ENCODE results near the gene CCNB1IP1. TPM values are rescaled to one million over a fixed set of nuclear protein-coding genes. Genes with fewer than 3 reads are reported as not detected.

CCNB1IP1 gene
- total RNA-seq, 1 experiment from 2014 or later = 151 TPM

- 0 out of 2 replicates have a peak overlapping the region, but pooled peaks have one; percentile 78 for H3K27ac Mint-ChIP-seq
- H3K4me3 Mint-ChIP-seq = peak overlapping the region; percentile 94; the same call in 1 of the 2 replicates
- H3K27me3 Mint-ChIP-seq (ENCODE audit: low read depth) = no peaks in the 10 kb centered on the region
- DNase-seq (ENCODE audit: low spot score) (no peak), ATAC-seq (no peak)
- no peaks in the 10 kb centered on the region for H3K9me3 Mint-ChIP-seq
- peaks cover 53% of the 10 kb centered on the region for H3K36me3 Mint-ChIP-seq
- H3K4me1 Mint-ChIP-seq = peaks cover 32% of the 10 kb centered on the region
- TF ChIP-seq GTF2I (CRISPR knock-in tag; conservative IDR thresholded peaks at IDR 0.05) (no peak), NR2C2 (CRISPR knock-in tag; IDR thresholded peaks at IDR 0.05) (no peak), SMAD4 (CRISPR knock-in tag; IDR thresholded peaks at IDR 0.05) (no peak), NFE2L1 (CRISPR knock-in tag; IDR thresholded peaks at IDR 0.05) (no peak), ZNF281 (CRISPR knock-in tag; IDR thresholded peaks at IDR 0.05) (no peak), RORB (CRISPR knock-in tag; IDR thresholded peaks at IDR 0.05) (no peak), ZNF317 (CRISPR knock-in tag; IDR thresholded peaks at IDR 0.05; ENCODE audit: borderline replicate concordance, low read depth) (no peak), KAT7 (CRISPR knock-in tag; IDR thresholded peaks at IDR 0.05; ENCODE audit: borderline replicate concordance) (no peak)
- ChIA-PET POLR2A (interaction anchor here (0.7 to 3.4 kb wide), 2 partner anchors 13 to 249 kb away, joined by 4 to 34 read pairs; partner anchors contain the start of gene PARP2), CTCF (interaction anchor here (0.7 to 1.8 kb wide), 5 partner anchors 12 to 284 kb away, joined by 3 to 8 read pairs (median 4); partner anchors contain the start of gene PARP2)
These were observed 3.7 kb downstream of the CCNB1IP1 start for GRCh38 chr14:20329355-20329754.

DNA sequence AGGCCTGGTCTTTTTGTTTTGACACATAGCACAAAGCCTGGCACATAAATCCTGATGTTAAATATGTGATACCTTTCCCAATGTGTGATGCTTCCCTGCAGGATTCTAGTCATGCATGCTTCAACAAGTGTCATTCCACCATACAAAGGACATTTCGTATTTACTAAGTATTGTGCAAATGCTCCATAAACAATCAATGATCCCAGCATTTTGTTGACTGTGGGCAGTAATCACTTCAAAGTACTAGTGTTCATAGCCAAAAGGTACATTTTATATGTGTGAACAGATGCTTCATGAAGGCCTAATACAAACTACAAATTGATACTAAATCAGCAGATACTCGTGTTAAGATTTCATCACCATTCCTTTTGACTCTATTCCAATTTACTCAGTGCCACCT, 4.4 kb downstream of the CCNB1IP1 start:
- peak overlapping the region; percentile 80 for H3K27ac Mint-ChIP-seq
- DNase-seq (ENCODE audit: low spot score) (no peak), ATAC-seq (no peak)
- H3K4me1 Mint-ChIP-seq = peaks cover 32% of the 10 kb centered on the region
- peaks cover 59% of the 10 kb centered on the region for H3K36me3 Mint-ChIP-seq
- no peaks in the 10 kb centered on the region for H3K27me3 Mint-ChIP-seq (ENCODE audit: low read depth)
- ChIA-PET POLR2A (interaction anchor here (3.4 kb wide), 1 partner anchor 14 kb away, joined by 34 read pairs; the partner anchor contains the start of gene PARP2), CTCF (interaction anchor here (0.7 to 1.8 kb wide), 7 partner anchors 11 to 284 kb away, joined by 3 to 13 read pairs (median 4); partner anchors contain the start of gene PARP2)
- H3K4me3 Mint-ChIP-seq = no peak overlapping the region
- TF ChIP-seq GTF2I (CRISPR knock-in tag; conservative IDR thresholded peaks at IDR 0.05) (no peak), USF2 (CRISPR knock-in tag; IDR thresholded peaks at IDR 0.05) (no peak), JAZF1 (CRISPR knock-in tag; IDR thresholded peaks at IDR 0.05) (no peak), ZNF219 (CRISPR knock-in tag; IDR thresholded peaks at IDR 0.05; ENCODE audit: borderline replicate concordance) (no peak), FOXJ3 (CRISPR knock-in tag; IDR thresholded peaks at IDR 0.05; ENCODE audit: borderline replicate concordance) (no peak), CBFB (CRISPR knock-in tag; IDR thresholded peaks at IDR 0.05; ENCODE audit: low read depth) (no peak), IRF2 (CRISPR knock-in tag; IDR thresholded peaks at IDR 0.05; ENCODE audit: borderline replicate concordance, low read depth) (no peak)
- H3K9me3 Mint-ChIP-seq = no peaks in the 10 kb centered on the region

GRCh38 chr14:20327005-20327869, 5.8 kb downstream of the CCNB1IP1 start:
- peaks cover 63% of the 10 kb centered on the region for H3K36me3 Mint-ChIP-seq

More at GRCh38 chr14:20327005-20327869, 5.8 kb downstream of the CCNB1IP1 start:
- no peak for ATAC-seq
- Mint-ChIP-seq H3K4me1 (peaks cover 30% of the 10 kb centered on the region), H3K9me3 (no peaks in the 10 kb centered on the region), H3K27ac (peak overlapping the region; percentile 3), H3K4me3 (no peak overlapping the region), H3K27me3 (ENCODE audit: low read depth) (no peaks in the 10 kb centered on the region)
- no peak for DNase-seq (ENCODE audit: low spot score)
- POLR2A ChIA-PET = interaction anchor here (1.0 to 3.4 kb wide), 3 partner anchors 10 to 16 kb away, joined by 5 to 34 read pairs (median 10); partner anchors contain the start of gene PARP2
- TF ChIP-seq HMGA2 (CRISPR knock-in tag; IDR thresholded peaks at IDR 0.05) (no peak), CTCF (IDR thresholded peaks at IDR 0.05) (peak; percentile 56)
- CTCF ChIA-PET = interaction anchor here (0.7 to 1.8 kb wide), 7 partner anchors 11 to 292 kb away, joined by 3 to 13 read pairs (median 4); partner anchors contain the start of gene PARP2
